ENCODE measurements around the gene GLDC. TPM values are rescaled to one million over a fixed set of nuclear protein-coding genes. Genes with fewer than 3 reads are reported as not detected.

GLDC gene
- total RNA-seq, 1 experiment from 2014 or later = 145 TPM

GRCh38 chr9:6575324-6576034 lies 70.0 kb downstream of the GLDC start:
- no peaks in the 10 kb centered on the region for H3K27me3 Mint-ChIP-seq (ENCODE audit: low read depth)
- no peak overlapping the region for H3K4me3 Mint-ChIP-seq
- TF ChIP-seq ZSCAN18 (CRISPR knock-in tag; IDR thresholded peaks at IDR 0.05) (no peak), ZNF532 (CRISPR knock-in tag; IDR thresholded peaks at IDR 0.05; ENCODE audit: borderline replicate concordance) (no peak), GRHL2 (CRISPR knock-in tag; IDR thresholded peaks at IDR 0.05; ENCODE audit: insufficient replicate concordance, severe bottlenecking) (no peak), HMGA2 (CRISPR knock-in tag; IDR thresholded peaks at IDR 0.05) (no peak), CREB1 (CRISPR knock-in tag; IDR thresholded peaks at IDR 0.05) (no peak), FOXP1 (CRISPR knock-in tag; IDR thresholded peaks at IDR 0.05; ENCODE audit: borderline replicate concordance) (no peak), MYBL2 (CRISPR knock-in tag; IDR thresholded peaks at IDR 0.05) (no peak)
- TF ChIP-seq, protein P1, sequence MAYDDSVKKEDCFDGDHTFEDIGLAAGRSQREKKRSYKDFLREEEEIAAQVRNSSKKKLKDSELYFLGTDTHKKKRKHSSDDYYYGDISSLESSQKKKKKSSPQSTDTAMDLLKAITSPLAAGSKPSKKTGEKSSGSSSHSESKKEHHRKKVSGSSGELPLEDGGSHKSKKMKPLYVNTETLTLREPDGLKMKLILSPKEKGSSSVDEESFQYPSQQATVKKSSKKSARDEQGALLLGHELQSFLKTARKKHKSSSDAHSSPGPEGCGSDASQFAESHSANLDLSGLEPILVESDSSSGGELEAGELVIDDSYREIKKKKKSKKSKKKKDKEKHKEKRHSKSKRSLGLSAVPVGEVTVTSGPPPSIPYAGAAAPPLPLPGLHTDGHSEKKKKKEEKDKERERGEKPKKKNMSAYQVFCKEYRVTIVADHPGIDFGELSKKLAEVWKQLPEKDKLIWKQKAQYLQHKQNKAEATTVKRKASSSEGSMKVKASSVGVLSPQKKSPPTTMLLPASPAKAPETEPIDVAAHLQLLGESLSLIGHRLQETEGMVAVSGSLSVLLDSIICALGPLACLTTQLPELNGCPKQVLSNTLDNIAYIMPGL (CRISPR knock-in tag; IDR thresholded peaks at IDR 0.05) = no peak
- peak; percentile 41 for ATAC-seq
- peaks cover 13% of the 10 kb centered on the region for H3K4me1 Mint-ChIP-seq
- DNase-seq (ENCODE audit: low spot score) = no peak
- ChIA-PET CTCF (interaction anchor here (0.7 to 0.8 kb wide), 2 partner anchors 10 to 247 kb away, joined by 3 to 4 read pairs; no protein-coding TSS in a partner anchor), POLR2A (interaction anchor here (0.7 kb wide), 1 partner anchor 175 kb away, joined by 3 read pairs; no protein-coding TSS in a partner anchor)
- H3K27ac Mint-ChIP-seq = peak overlapping the region; percentile 40
- H3K9me3 Mint-ChIP-seq = no peaks in the 10 kb centered on the region
- peaks cover 32% of the 10 kb centered on the region for H3K36me3 Mint-ChIP-seq

DNA sequence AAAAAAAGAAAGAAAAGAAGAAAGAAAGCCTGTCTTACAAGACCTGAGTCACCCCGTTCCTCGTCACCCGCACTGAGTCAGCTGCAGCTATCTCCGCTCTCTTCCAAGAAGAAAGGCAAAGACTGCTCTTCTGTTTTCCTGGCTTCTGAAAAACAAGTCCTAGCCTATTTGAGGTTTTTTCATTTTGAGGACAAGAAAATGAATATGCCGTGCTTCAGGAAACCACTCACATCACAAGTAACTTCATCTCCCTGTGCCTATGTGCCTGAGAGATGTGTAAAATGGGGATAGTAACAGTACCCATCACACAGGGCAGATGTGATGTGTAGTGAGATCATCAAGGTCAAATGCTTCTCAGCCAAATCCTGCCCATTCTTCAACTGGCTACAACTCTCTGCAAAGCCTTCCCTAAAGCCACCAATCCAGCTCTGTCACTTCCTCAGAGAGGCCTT lies 78.4 kb downstream of the GLDC start:
- Mint-ChIP-seq H3K4me3 (no peak overlapping the region), H3K36me3 (peaks cover 45% of the 10 kb centered on the region), H3K9me3 (no peaks in the 10 kb centered on the region), H3K27me3 (ENCODE audit: low read depth) (no peaks in the 10 kb centered on the region), H3K27ac (peak overlapping the region; percentile 23; the same call in 1 of the 2 replicates), H3K4me1 (no peaks in the 10 kb centered on the region)
- no peak for ATAC-seq
- POLR2A ChIA-PET = no interaction called here
- CTCF ChIA-PET = no interaction called here
- DNase-seq (ENCODE audit: low spot score) = no peak
- TF ChIP-seq AR (CRISPR knock-in tag; IDR thresholded peaks at IDR 0.05) = no peak
- TF ChIP-seq, protein P2, sequence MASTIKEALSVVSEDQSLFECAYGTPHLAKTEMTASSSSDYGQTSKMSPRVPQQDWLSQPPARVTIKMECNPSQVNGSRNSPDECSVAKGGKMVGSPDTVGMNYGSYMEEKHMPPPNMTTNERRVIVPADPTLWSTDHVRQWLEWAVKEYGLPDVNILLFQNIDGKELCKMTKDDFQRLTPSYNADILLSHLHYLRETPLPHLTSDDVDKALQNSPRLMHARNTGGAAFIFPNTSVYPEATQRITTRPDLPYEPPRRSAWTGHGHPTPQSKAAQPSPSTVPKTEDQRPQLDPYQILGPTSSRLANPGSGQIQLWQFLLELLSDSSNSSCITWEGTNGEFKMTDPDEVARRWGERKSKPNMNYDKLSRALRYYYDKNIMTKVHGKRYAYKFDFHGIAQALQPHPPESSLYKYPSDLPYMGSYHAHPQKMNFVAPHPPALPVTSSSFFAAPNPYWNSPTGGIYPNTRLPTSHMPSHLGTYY (CRISPR knock-in tag; IDR thresholded peaks at IDR 0.05) = no peak
- no peak for TF ChIP-seq AFF4 (CRISPR knock-in tag; IDR thresholded peaks at IDR 0.05; ENCODE audit: borderline replicate concordance)
- no peak for TF ChIP-seq E2F1 (CRISPR knock-in tag; IDR thresholded peaks at IDR 0.05)
- TF ChIP-seq, protein P3, sequence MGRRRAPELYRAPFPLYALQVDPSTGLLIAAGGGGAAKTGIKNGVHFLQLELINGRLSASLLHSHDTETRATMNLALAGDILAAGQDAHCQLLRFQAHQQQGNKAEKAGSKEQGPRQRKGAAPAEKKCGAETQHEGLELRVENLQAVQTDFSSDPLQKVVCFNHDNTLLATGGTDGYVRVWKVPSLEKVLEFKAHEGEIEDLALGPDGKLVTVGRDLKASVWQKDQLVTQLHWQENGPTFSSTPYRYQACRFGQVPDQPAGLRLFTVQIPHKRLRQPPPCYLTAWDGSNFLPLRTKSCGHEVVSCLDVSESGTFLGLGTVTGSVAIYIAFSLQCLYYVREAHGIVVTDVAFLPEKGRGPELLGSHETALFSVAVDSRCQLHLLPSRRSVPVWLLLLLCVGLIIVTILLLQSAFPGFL (CRISPR knock-in tag; IDR thresholded peaks at IDR 0.05; ENCODE audit: borderline replicate concordance) = no peak

Measured in WTC11 (cell line).